Keratinocyte (primary cell): ENCODE results near the gene USH1C. TPM values are rescaled to one million over a fixed set of nuclear protein-coding genes. Genes with fewer than 3 reads are reported as not detected.

ENCODE experiments used
- DNase-seq: peaks from one replicate; pipeline ENCODE4 v3.0.0-alpha.2; 2011; ENCODE audit warnings: low read depth, missing footprints, low spot score
- FAIRE-seq: peaks from 2 replicates; lab custom pipeline; 2011; peaks lifted over from hg19 to GRCh38; lab: Jason Lieb, UNC
- H2AFZ ChIP-seq: 2 replicates; pipeline ENCODE4 v1.6.0; 2012; ENCODE audit warnings: low read length, control low read depth, inconsistent platforms; ENCODE audit not compliant: control insufficient read depth
- H3K27ac ChIP-seq: 2 replicates; pipeline ENCODE4 v1.5.1; 2011; ENCODE audit warnings: low read length; ENCODE audit not compliant: control insufficient read depth, insufficient read depth
- H3K27me3 ChIP-seq: 3 replicates; pipeline ENCODE4 v1.6.0; 2011; ENCODE audit warnings: low read length; ENCODE audit not compliant: control insufficient read depth, insufficient read depth; ENCODE audit errors: extremely low read depth
- H3K36me3 ChIP-seq, 2 experiments: 2 replicates in 1 of 2; 3 replicates in 1 of 2; pipeline ENCODE4 v1.5.1; 2011; ENCODE audit warnings: low read length in 2 of 2, mild to moderate bottlenecking in 1 of 2; ENCODE audit not compliant: control insufficient read depth in 2 of 2, insufficient read depth in 2 of 2; ENCODE audit errors: extremely low read depth in 1 of 2
- H3K4me1 ChIP-seq: 3 replicates; pipeline ENCODE4 v1.5.1; 2011; ENCODE audit warnings: low read length; ENCODE audit not compliant: control insufficient read depth, insufficient read depth; ENCODE audit errors: extremely low read depth
- H3K4me2 ChIP-seq: 3 replicates; pipeline ENCODE4 v1.6.0; 2011; ENCODE audit warnings: low read depth, low read length; ENCODE audit not compliant: control insufficient read depth, insufficient read depth; ENCODE audit errors: extremely low read depth
- H3K4me3 ChIP-seq, 3 experiments: fragments of 200-600 bp in 1 of 3; sonication (generic) in 1 of 3; 2 replicates in 2 of 3; 3 replicates in 1 of 3; pipeline ENCODE4 v1.5.1; 2011 to 2016; ENCODE audit warnings: low read length in 3 of 3, mild to moderate bottlenecking in 3 of 3, control low read depth in 2 of 3, inconsistent platforms in 1 of 3, low read depth in 1 of 3, mixed read lengths in 1 of 3, mixed run types in 1 of 3, moderate library complexity in 1 of 3; ENCODE audit not compliant: control insufficient read depth in 2 of 3, insufficient read depth in 2 of 3; ENCODE audit errors: extremely low read depth in 1 of 3
- H3K79me2 ChIP-seq: 2 replicates; pipeline ENCODE4 v1.6.0; 2012; ENCODE audit warnings: low read length; ENCODE audit not compliant: control insufficient read depth, insufficient read depth
- H3K9ac ChIP-seq: 3 replicates; pipeline ENCODE4 v1.6.0; 2011; ENCODE audit warnings: low read length; ENCODE audit not compliant: control insufficient read depth, insufficient read depth; ENCODE audit errors: extremely low read depth
- H3K9me1 ChIP-seq: 3 replicates; pipeline ENCODE4 v1.6.0; 2011; ENCODE audit warnings: low read length; ENCODE audit not compliant: control insufficient read depth, insufficient read depth; ENCODE audit errors: extremely low read depth
- H3K9me3 ChIP-seq: 2 replicates; pipeline ENCODE4 v1.5.1; 2012; ENCODE audit warnings: low read depth, low read length; ENCODE audit not compliant: control insufficient read depth
- H4K20me1 ChIP-seq: 3 replicates; pipeline ENCODE4 v1.6.0; 2011; ENCODE audit warnings: low read length; ENCODE audit not compliant: control insufficient read depth, insufficient read depth; ENCODE audit errors: extremely low read depth
- EZH2 ChIP-seq: IDR thresholded peaks from one replicate; pipeline ENCODE4 v1.6.1; 2012; ENCODE audit warnings: inconsistent platforms, mild to moderate bottlenecking, low read length, moderate library complexity
- dilution Hi-C: fragments of 300-500 bp; cut with MboI; formaldehyde crosslinking; loops from one replicate; pipeline ENCODE4 v1.7.0; 2020; ENCODE audit warnings: low sequenced_read_pairs; ENCODE audit not compliant: extremely low pct_ligation_motif_present
- polyA plus RNA-seq, 5 experiments: library from polyadenylated mRNA; depleted of rRNA in 3 of 5; stranded (reverse) in 3 of 5; stranded (forward) in 1 of 5; unstranded in 1 of 5; fragments of >200 nt; gene quantifications; 1 replicate in 1 of 5; 2 replicates in 3 of 5; 3 replicates in 1 of 5; pipeline versions ENCODE4 v1.2.1 to v1.2.3, GENCODE V29; 2011 to 2012; ENCODE audit warnings: missing spikeins in 2 of 5, low read depth in 1 of 5, low replicate concordance in 1 of 5
- TF ChIP-seq, protein P1 (sequence below), 3 experiments: IDR thresholded peaks in 1 of 3; conservative IDR thresholded peaks in 1 of 3; optimal IDR thresholded peaks in 1 of 3; 2 replicates in 2 of 3; 3 replicates in 1 of 3; pipeline versions ENCODE3 to v1.5.1; 2011; ENCODE audit warnings: low read length in 3 of 3, mild to moderate bottlenecking in 3 of 3, moderate library complexity in 2 of 3, control low read depth in 1 of 3, inconsistent platforms in 1 of 3; ENCODE audit not compliant: insufficient read depth in 2 of 3; ENCODE audit errors: extremely low read depth in 1 of 3

Gene USH1C
- polyA plus RNA-seq, 1 donor (not counting 4 experiments of a cell fraction or from before 2014, with no cell fraction given), result not detected

- no peak overlapping the region for H3K27ac ChIP-seq
- H3K4me3 ChIP-seq, result no peak overlapping the region
- no peak for TF ChIP-seq EZH2
- TF ChIP-seq, protein P1, sequence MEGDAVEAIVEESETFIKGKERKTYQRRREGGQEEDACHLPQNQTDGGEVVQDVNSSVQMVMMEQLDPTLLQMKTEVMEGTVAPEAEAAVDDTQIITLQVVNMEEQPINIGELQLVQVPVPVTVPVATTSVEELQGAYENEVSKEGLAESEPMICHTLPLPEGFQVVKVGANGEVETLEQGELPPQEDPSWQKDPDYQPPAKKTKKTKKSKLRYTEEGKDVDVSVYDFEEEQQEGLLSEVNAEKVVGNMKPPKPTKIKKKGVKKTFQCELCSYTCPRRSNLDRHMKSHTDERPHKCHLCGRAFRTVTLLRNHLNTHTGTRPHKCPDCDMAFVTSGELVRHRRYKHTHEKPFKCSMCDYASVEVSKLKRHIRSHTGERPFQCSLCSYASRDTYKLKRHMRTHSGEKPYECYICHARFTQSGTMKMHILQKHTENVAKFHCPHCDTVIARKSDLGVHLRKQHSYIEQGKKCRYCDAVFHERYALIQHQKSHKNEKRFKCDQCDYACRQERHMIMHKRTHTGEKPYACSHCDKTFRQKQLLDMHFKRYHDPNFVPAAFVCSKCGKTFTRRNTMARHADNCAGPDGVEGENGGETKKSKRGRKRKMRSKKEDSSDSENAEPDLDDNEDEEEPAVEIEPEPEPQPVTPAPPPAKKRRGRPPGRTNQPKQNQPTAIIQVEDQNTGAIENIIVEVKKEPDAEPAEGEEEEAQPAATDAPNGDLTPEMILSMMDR (optimal IDR thresholded peaks at IDR 0.05 in 1 of 3, IDR thresholded peaks at IDR 0.05 in 1 of 3, conservative IDR thresholded peaks at IDR 0.05 in 1 of 3; ENCODE audit: extremely low read depth in 1 of 3, insufficient read depth in 2 of 3, low read length in 3 of 3), result no peak
- no peaks in the 10 kb centered on the region for H3K4me1 ChIP-seq
- H3K9ac ChIP-seq, result no peak overlapping the region
- no peaks in the 10 kb centered on the region for H3K36me3 ChIP-seq
- no peaks in the 10 kb centered on the region for H3K79me2 ChIP-seq
- no peaks in the 10 kb centered on the region for H4K20me1 ChIP-seq
- H3K27me3 ChIP-seq, result peaks cover 5% of the 10 kb centered on the region
- H3K9me3 ChIP-seq, result no peaks in the 10 kb centered on the region
- no peaks in the 10 kb centered on the region for H3K9me1 ChIP-seq
- no peak for FAIRE-seq
- H2AFZ ChIP-seq, result no peak overlapping the region
- dilution Hi-C loops, result no loop called here
- DNase-seq, result no peak
- no peak overlapping the region for H3K4me2 ChIP-seq
These were observed 29.3 kb upstream of the USH1C start for GRCh38 chr11:17573526-17573925.

DNA sequence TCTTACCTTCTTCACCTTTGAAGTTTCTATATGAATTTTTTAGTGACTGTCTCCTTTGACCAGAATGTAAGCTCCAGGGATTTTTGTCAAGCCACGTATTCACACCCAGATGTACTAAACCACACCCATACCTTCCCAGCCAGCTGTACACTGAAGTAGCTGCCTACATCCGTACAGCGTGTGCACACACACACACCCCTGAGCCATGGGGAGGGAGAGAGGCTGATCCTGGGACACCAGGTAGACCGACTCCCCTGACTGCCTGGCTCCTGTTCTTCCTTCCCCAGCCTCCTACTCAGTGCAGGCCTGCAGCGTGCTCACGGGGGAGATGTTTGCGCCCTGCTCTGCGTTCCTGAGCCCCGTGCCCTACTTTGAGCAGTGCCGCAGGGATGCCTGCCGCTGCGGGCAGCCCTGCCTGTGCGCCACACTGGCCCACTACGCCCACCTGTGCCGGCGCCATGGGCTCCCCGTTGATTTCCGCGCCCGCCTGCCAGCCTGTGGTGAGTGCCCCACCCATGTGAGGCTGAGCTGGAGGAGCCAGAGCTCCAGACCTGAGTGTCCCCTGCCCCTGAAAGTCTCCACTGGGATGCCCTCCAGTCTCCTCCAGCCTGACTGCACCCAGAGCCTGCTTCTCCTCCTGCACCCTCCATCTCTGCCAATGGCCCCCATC is 28.7 kb upstream of the USH1C start:
- H3K4me3 ChIP-seq, result no peak overlapping the region

More for the DNA sequence above, 28.7 kb upstream of the USH1C start:
- Histone ChIP-seq H3K36me3 (no peaks in the 10 kb centered on the region), H3K27me3 (peaks cover 5% of the 10 kb centered on the region), H3K9ac (no peak overlapping the region), H3K9me1 (no peaks in the 10 kb centered on the region), H3K4me2 (no peak overlapping the region), H3K79me2 (no peaks in the 10 kb centered on the region), H2AFZ (no peak overlapping the region), H3K4me1 (no peaks in the 10 kb centered on the region), H3K27ac (no peak overlapping the region), H3K9me3 (no peaks in the 10 kb centered on the region), H4K20me1 (no peaks in the 10 kb centered on the region)
- FAIRE-seq, result no peak
- TF ChIP-seq EZH2, result no peak
- TF ChIP-seq, protein P1 (optimal IDR thresholded peaks at IDR 0.05 in 1 of 3, IDR thresholded peaks at IDR 0.05 in 1 of 3, conservative IDR thresholded peaks at IDR 0.05 in 1 of 3; ENCODE audit: extremely low read depth in 1 of 3, insufficient read depth in 2 of 3, low read length in 3 of 3), result no peak
- no peak for DNase-seq
- dilution Hi-C loops, result no loop called here
